Midbrain (tissue), 1 donor: ENCODE measurements around the gene LILRB3.
A peak's percentile ranks its signal among the peaks of the same experiment; 100 is the strongest.
"Not testable (repeated sequence)": the region's sequence is repeated elsewhere in the genome, so short reads cannot be mapped to it uniquely, and the experiment has no call there.

Experiments
- DNase-seq: peaks from one replicate; lab custom pipeline; 2025; lab: John Stamatoyannopoulos, UW

The LILRB3 gene

GRCh38 chr19:54189735-54190502 is 32.9 kb downstream of the LILRB3 start:
- DNase-seq = peak; percentile 100

- no peak for DNase-seq
Observed at GRCh38 chr19:54189145-54189734, 33.6 kb downstream of the LILRB3 start, which contains the start of gene MBOAT7. Gene MBOAT7, minus strand, starts transcription at chr19:54189580. Its CDS starts 1,072 bp downstream, at chr19:54188508.

- DNase-seq = no peak
Observed at GRCh38 chr19:54188215-54188871, 34.5 kb downstream of the LILRB3 start.

GRCh38 chr19:54186934-54187381 is 35.8 kb downstream of the LILRB3 start:
- DNase-seq = no peak

- no peak for DNase-seq
Observed at GRCh38 chr19:54186351-54186750, 36.5 kb downstream of the LILRB3 start.

GRCh38 chr19:54183431-54183830 is 39.4 kb downstream of the LILRB3 start:
- DNase-seq = no peak

GRCh38 chr19:54181894-54182293 is 40.9 kb downstream of the LILRB3 start:
- DNase-seq = not testable (repeated sequence)

- no peak for DNase-seq
Observed at GRCh38 chr19:54180691-54181091, 42.1 kb downstream of the LILRB3 start.

- peak; percentile 17 for DNase-seq
Observed at GRCh38 chr19:54179921-54180461, 42.8 kb downstream of the LILRB3 start.

GRCh38 chr19:54179262-54179852 is 43.5 kb downstream of the LILRB3 start:
- DNase-seq = no peak

GRCh38 chr19:54178581-54179261 is 44.1 kb downstream of the LILRB3 start:
- peak; percentile 22 for DNase-seq

GRCh38 chr19:54173951-54174834 is 48.6 kb downstream of the LILRB3 start:
- no peak for DNase-seq

GRCh38 chr19:54173359-54173699 is 49.5 kb downstream of the LILRB3 start:
- DNase-seq = no peak

GRCh38 chr19:54172471-54173358 is 50.1 kb downstream of the LILRB3 start, which contains the start of gene TMC4:
Gene TMC4, minus strand, starts transcription at chr19:54173160. Its CDS starts 43 bp downstream, at chr19:54173117.
- DNase-seq = no peak

- DNase-seq = not testable (repeated sequence)
Observed at GRCh38 chr19:54171736-54172431, 50.9 kb downstream of the LILRB3 start.

GRCh38 chr19:54169149-54169740 is 53.6 kb downstream of the LILRB3 start:
- DNase-seq = no peak

- DNase-seq = peak; percentile 89
Observed at GRCh38 chr19:54168174-54168917, 54.5 kb downstream of the LILRB3 start.
